Tibial nerve (tissue), 4 donors: ENCODE data around the gene SESTD1. TPM values are rescaled to one million over a fixed set of nuclear protein-coding genes. Genes with fewer than 3 reads are reported as not detected.
A peak's percentile ranks its signal among the peaks of the same experiment; 100 is the strongest.

Experiments
- DNase-seq, 2 donors: peaks; one replicate each; pipeline ENCODE4 v3.0.0-alpha.2; 2019; ENCODE audit warnings: low spot score in 2 of 2
- H3K27ac ChIP-seq, 4 donors: fragments of 200-600 bp; sonication (generic) in 3 of 4; one replicate each; pipeline ENCODE4 v1.5.1; 2017 to 2019; ENCODE audit warnings: mild to moderate bottlenecking in 1 of 4
- H3K27me3 ChIP-seq, 2 donors: fragments of 200-600 bp; sonication (generic) in 1 of 2; one replicate each; pipeline versions ENCODE4 v1.5.1 to v1.6.0; 2017 to 2019
- H3K36me3 ChIP-seq, 3 donors: fragments of 200-600 bp; sonication (generic); one replicate each; pipeline ENCODE4 v1.5.1; 2018 to 2019
- H3K4me1 ChIP-seq, 4 donors: fragments of 200-600 bp; sonication (generic) in 3 of 4; one replicate each; pipeline ENCODE4 v1.5.1; 2017 to 2019
- H3K4me3 ChIP-seq, 4 donors: fragments of 200-600 bp; sonication (generic) in 3 of 4; one replicate each; pipeline ENCODE4 v1.5.1; 2017 to 2019; ENCODE audit warnings: mild to moderate bottlenecking in 1 of 4, moderate library complexity in 1 of 4
- H3K9me3 ChIP-seq, 4 donors: fragments of 200-600 bp; sonication (generic) in 3 of 4; one replicate each; pipeline ENCODE4 v1.5.1; 2017 to 2019
- EP300 ChIP-seq, 2 donors: sonication (generic); formaldehyde crosslinking; IDR thresholded peaks; one replicate each; pipeline ENCODE4 v1.6.1; 2017; ENCODE audit warnings: antibody characterized with exemption in 2 of 2, mild to moderate bottlenecking in 1 of 2
- POLR2A ChIP-seq, 2 donors: fragments of 450-650 bp; IDR thresholded peaks; one replicate each; pipeline ENCODE4 v1.6.1; 2017; ENCODE audit warnings: antibody characterized with exemption in 2 of 2, mild to moderate bottlenecking in 2 of 2, moderate library complexity in 2 of 2
- WGBS, 2 donors: methylation state at CpG; one replicate each; pipeline ENCODE4 v1.1.5; 2018; 5-methylcytosine and 5-hydroxymethylcytosine counted together
- total RNA-seq, 4 donors: library from RNA; depleted of rRNA; stranded (reverse); fragments of >200 nt; gene quantifications; one replicate each; pipeline ENCODE4 v1.1.0, GENCODE V29; 2016
- TF ChIP-seq, protein P1 (sequence below), 5 experiments: fragments of 200-600 bp in 3 of 5; fragments of 450-650 bp in 2 of 5; sonication (generic) in 3 of 5; IDR thresholded peaks; one replicate each; pipeline ENCODE4 v1.5.1; 2016 to 2019; ENCODE audit warnings: antibody characterized with exemption in 5 of 5, mild to moderate bottlenecking in 3 of 5, moderate library complexity in 2 of 5

SESTD1 gene
- total RNA-seq, 4 donors from 2014 or later = 62.1 to 82.4 (median 73.1) TPM

DNA sequence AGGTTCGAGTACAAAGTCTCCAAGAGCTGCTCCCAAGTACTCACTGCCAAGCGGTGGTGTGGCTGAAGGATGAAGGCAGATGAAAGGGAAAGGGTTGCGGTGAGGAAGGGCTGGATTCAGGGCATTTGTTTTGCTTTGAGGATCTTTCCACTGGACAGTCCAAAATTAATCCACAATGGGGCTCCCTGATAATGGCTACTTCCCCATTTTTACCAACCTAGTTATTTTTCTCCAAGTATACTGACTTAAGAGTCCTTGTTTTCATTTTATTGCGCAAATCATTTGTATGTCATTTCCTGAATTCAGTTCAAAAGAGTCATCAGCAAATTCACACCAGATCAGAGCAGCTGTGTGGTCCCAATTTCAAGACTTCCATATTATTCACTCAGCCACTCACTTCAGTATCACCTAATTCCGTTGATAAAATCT, 464 bp upstream of the SESTD1 start:
- TF ChIP-seq, protein P1, sequence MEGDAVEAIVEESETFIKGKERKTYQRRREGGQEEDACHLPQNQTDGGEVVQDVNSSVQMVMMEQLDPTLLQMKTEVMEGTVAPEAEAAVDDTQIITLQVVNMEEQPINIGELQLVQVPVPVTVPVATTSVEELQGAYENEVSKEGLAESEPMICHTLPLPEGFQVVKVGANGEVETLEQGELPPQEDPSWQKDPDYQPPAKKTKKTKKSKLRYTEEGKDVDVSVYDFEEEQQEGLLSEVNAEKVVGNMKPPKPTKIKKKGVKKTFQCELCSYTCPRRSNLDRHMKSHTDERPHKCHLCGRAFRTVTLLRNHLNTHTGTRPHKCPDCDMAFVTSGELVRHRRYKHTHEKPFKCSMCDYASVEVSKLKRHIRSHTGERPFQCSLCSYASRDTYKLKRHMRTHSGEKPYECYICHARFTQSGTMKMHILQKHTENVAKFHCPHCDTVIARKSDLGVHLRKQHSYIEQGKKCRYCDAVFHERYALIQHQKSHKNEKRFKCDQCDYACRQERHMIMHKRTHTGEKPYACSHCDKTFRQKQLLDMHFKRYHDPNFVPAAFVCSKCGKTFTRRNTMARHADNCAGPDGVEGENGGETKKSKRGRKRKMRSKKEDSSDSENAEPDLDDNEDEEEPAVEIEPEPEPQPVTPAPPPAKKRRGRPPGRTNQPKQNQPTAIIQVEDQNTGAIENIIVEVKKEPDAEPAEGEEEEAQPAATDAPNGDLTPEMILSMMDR (IDR thresholded peaks at IDR 0.05) = no peak
- TF ChIP-seq EP300 (IDR thresholded peaks at IDR 0.05) = peak in 1 of 2 donors; percentile 52
- no peak for TF ChIP-seq POLR2A (IDR thresholded peaks at IDR 0.05)
- Histone ChIP-seq H3K36me3 (no peaks in the 10 kb centered on the region), H3K4me1 (peaks cover 0 to 46% (median 13%) of the 10 kb centered on the region in 4 donors), H3K27ac (peak overlapping the region; percentile 84 to 90 (median 88)), H3K9me3 (no peaks in the 10 kb centered on the region), H3K27me3 (no peaks in the 10 kb centered on the region), H3K4me3 (peak overlapping the region; percentile 23 to 81 (median 74))
- WGBS, 2 donors = 46 to 51% methylated on average over 5 of the region's 5 CpGs
- DNase-seq = no peak

DNA sequence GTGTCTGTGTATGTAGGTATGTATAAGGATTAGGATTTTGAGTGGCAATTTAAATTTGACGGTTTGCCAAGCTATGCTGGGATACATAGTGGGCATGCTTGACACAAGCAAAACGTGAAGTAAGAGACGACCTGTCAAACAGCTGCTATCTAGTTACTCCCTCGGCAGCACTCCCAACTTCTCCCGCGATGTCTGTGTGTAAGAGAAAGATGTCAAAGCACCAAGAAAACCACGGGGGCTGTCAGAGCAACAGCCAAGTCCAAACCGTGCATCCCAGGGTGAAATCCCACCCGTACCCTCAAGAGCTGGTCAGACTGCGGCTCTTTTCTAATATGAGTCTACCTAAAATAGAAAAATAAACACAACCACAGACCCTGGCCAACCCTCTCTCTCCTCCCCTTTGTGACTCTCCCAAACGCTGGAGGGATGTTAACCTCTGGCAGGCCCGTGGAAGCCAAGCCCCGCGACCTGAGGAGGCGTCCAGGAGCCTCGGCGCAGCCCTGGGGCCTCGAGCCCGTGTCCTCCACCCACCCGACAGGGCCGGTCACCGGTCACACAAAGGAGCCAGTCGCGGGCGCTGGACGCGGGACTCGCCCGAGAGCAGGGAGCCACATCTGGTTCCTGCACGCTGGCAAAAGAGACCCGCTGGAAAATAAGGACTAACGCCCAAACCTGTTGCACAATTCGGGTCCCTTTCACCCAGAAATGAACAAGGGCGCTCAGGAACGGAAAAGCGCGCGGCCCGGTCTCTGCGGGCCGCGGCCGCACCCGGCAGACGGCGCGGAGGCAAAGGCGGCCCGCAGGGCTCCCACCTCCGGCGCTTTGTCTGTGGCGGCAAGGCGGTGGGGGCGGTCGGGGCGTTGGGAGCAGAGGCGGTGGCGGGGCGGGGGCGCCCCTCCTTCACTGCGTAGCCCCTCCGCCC, 925 bp downstream of the SESTD1 start:
- WGBS, 2 donors = 1% methylated on average over 48 to 50 of the region's 62 CpGs
- Histone ChIP-seq H3K27ac (peak overlapping the region; percentile 84 to 91 (median 89)), H3K4me3 (peak overlapping the region; percentile 73 to 81 (median 77)), H3K4me1 (peaks cover 0 to 50% (median 15%) of the 10 kb centered on the region in 4 donors), H3K9me3 (no peaks in the 10 kb centered on the region), H3K27me3 (no peaks in the 10 kb centered on the region), H3K36me3 (no peaks in the 10 kb centered on the region)
- peak in 1 of 2 donors; percentile 74 for DNase-seq
- TF ChIP-seq EP300 (IDR thresholded peaks at IDR 0.05) = peak in 1 of 2 donors; percentile 31
- TF ChIP-seq POLR2A (IDR thresholded peaks at IDR 0.05) = no peak
- TF ChIP-seq, protein P1 (IDR thresholded peaks at IDR 0.05) = no peak

DNA sequence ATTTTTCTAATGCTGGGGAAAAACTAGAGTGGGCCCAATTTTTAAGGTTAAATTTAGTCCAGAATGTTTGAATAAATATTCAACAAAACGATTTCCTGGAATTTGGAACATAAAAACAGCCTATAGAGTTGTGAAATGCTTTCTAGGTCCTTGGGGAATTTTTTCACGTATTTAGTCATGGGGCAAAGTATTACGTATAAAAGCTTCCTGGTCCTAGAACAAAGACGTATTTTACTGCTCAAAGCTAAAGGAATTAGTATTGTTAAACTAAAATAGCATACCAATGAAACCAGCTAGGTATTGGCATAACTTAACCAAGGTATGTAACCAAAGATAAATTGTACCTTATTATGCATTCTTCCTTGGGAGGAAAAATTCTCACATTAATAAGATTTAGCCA, 1.6 kb downstream of the SESTD1 start:
- H3K27me3 ChIP-seq = no peaks in the 10 kb centered on the region

DNA sequence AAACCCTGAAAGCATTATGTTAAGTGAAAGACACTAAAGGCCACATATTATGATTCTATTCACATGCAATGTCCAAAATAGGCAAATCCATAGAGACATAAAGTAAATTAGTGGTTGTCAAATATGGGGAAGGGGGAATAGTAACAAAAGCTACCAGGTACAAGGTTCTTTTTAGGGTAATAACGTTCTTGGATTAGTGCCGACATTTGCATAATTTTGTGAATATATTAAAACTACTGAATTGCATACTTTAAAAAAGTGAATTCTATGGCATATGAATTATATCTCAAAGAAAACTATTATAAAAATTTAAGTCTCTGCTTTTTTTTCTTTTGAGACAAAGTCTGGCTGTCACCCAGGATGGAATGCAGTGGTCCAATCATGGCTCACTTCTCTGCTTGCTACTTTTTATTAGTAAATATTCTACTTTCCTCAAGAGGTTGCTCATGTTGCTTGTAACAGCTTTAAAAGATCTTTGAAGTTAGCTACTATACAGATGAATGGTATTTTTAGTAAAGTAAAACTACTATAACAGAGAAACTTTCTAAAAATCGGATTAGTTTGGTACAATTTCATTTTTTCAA, 2.5 kb downstream of the SESTD1 start:
- Histone ChIP-seq H3K27me3 (no peaks in the 10 kb centered on the region), H3K27ac (peak overlapping the region in 2 of 4 donors; percentile 13 to 90), H3K36me3 (no peaks in the 10 kb centered on the region), H3K4me3 (peak overlapping the region in 1 of 4 donors; percentile 73), H3K9me3 (no peaks in the 10 kb centered on the region), H3K4me1 (peaks cover 0 to 53% (median 10%) of the 10 kb centered on the region in 4 donors)
- 68 to 73% methylated on average over 3 of the region's 3 CpGs for WGBS, 2 donors
- TF ChIP-seq EP300 (IDR thresholded peaks at IDR 0.05) (no peak), POLR2A (IDR thresholded peaks at IDR 0.05) (no peak)
- TF ChIP-seq, protein P1 (IDR thresholded peaks at IDR 0.05) = no peak
- DNase-seq = no peak

More for the DNA sequence above, 1.6 kb downstream of the SESTD1 start:
- H3K9me3 ChIP-seq = no peaks in the 10 kb centered on the region
- H3K4me3 ChIP-seq = peak overlapping the region; percentile 73 to 81 (median 77)
- TF ChIP-seq, protein P1 (IDR thresholded peaks at IDR 0.05) = no peak
- TF ChIP-seq POLR2A (IDR thresholded peaks at IDR 0.05) (no peak), EP300 (IDR thresholded peaks at IDR 0.05) (peak; percentile 14 to 60)
- DNase-seq = no peak
- peaks cover 0 to 51% (median 12%) of the 10 kb centered on the region in 4 donors for H3K4me1 ChIP-seq
- peak overlapping the region; percentile 84 to 91 (median 89) for H3K27ac ChIP-seq
- 12% methylated on average over 4 of the region's 4 CpGs for WGBS, 2 donors
- H3K36me3 ChIP-seq = no peaks in the 10 kb centered on the region
